AG04449 (cell line): Measurements from ENCODE around the gene EHHADH.
"Not testable (repeated sequence)": the region's sequence is repeated elsewhere in the genome, so short reads cannot be mapped to it uniquely, and the experiment has no call there.

ENCODE experiments used
- CTCF ChIA-PET: fragments of 350-600 bp; formaldehyde crosslinking; extraction: SDS; loops from one replicate; lab custom pipeline; 2021; ENCODE audit warnings: antibody characterized with exemption; lab: Yijun Ruan, JAX
- POLR2A ChIA-PET: fragments of 400-600, 350-600 bp; formaldehyde crosslinking; extraction: SDS; loops from one replicate; lab custom pipeline; 2020; ENCODE audit warnings: antibody characterized with exemption, inconsistent platforms; lab: Yijun Ruan, JAX
- DNase-seq: peaks from one replicate; pipeline ENCODE4 v3.0.0-alpha.2; 2010; ENCODE audit warnings: low read depth, low spot score
- H3K4me3 ChIP-seq: 2 replicates; pipeline ENCODE4 v1.5.1; 2011; ENCODE audit warnings: low read depth, mild to moderate bottlenecking, control low read depth, low read length
- TF ChIP-seq, protein P1 (sequence below): IDR thresholded peaks from one replicate; pipeline ENCODE4 v1.5.1; 2011; ENCODE audit warnings: mild to moderate bottlenecking, moderate library complexity, low read length, control low read depth, inconsistent platforms; ENCODE audit not compliant: insufficient read depth; ENCODE audit errors: missing control alignments

The EHHADH gene

DNA sequence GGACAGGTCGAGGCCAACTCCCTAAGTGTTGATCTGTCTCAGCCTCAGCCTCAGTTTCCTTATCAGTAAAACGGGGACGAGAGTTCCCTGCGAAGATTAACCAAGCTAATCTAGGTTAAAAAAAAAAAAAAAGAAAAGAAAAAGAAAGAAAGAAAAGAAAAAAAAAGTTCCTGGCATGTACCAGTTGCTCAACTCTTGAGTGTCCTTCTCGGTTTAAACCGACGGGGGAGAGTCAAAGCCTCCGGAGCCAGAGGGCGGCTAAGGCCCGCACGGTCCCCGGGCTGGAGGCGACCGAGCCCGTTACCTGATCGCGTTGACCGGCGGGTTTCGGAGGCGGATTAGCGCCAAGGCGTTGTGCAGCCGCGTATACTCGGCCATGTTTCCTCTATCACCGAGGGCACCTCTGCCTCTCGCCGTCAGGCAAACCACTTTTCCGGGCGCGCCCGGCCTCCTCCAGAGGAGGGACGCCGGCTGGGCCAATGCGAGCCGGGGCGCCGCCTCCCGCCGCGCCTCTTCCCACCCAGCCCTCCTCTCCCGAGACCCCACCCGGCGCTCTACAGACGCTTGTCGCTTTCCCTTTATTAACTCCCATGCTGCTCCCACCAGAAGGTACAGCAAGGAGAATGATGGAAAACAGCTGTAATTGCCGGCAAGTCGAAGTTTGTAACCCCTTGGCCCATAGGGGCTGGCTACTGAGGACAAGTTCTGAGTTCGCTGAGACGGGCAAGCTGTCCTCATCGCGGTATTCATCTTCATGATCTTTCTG, at the start of gene EHHADH:
Gene EHHADH, minus strand, starts transcription at position 405 of the 766 bp plus-strand sequence. Its CDS starts 27 bp downstream, at position 378.
- TF ChIP-seq, protein P1, sequence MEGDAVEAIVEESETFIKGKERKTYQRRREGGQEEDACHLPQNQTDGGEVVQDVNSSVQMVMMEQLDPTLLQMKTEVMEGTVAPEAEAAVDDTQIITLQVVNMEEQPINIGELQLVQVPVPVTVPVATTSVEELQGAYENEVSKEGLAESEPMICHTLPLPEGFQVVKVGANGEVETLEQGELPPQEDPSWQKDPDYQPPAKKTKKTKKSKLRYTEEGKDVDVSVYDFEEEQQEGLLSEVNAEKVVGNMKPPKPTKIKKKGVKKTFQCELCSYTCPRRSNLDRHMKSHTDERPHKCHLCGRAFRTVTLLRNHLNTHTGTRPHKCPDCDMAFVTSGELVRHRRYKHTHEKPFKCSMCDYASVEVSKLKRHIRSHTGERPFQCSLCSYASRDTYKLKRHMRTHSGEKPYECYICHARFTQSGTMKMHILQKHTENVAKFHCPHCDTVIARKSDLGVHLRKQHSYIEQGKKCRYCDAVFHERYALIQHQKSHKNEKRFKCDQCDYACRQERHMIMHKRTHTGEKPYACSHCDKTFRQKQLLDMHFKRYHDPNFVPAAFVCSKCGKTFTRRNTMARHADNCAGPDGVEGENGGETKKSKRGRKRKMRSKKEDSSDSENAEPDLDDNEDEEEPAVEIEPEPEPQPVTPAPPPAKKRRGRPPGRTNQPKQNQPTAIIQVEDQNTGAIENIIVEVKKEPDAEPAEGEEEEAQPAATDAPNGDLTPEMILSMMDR = no peak
- CTCF ChIA-PET = interaction anchor here (0.7 to 1.1 kb wide), 2 partner anchors 17 to 450 kb away, joined by 3 read pairs; no protein-coding TSS in a partner anchor
- POLR2A ChIA-PET = interaction anchor here (0.6 kb wide), 1 partner anchor 28 kb away, joined by 3 read pairs; no protein-coding TSS in a partner anchor
- no peak for DNase-seq
- H3K4me3 ChIP-seq = peak within 1 kb of the TSS; percentile 76

DNA sequence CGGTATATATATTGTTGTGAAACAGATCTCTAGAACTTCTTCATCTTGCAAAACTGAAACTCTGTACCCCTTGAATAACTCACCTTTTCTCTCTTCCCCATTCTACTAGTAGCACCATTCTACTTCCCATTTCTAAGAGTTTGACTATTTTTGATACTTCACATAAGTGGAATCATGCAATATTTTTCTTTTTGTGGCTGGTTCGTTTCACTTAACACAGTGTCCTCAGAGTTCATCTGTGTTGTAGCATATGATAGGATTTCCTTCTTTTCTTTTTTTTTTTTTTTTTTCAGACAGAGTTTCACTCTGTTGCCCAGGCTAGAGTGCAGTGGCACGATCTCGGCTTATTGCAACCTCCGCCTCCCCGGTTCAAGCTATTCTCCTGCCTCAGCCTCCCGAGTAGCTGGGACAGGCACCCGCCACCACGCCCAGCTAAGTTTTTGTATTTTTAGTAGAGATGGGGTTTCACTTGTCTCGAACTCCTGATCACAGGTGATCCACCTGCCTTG, 46.1 kb upstream of the EHHADH start:
- DNase-seq, CTCF ChIA-PET, POLR2A ChIA-PET, H3K4me3 ChIP-seq: not testable (repeated sequence)

DNA sequence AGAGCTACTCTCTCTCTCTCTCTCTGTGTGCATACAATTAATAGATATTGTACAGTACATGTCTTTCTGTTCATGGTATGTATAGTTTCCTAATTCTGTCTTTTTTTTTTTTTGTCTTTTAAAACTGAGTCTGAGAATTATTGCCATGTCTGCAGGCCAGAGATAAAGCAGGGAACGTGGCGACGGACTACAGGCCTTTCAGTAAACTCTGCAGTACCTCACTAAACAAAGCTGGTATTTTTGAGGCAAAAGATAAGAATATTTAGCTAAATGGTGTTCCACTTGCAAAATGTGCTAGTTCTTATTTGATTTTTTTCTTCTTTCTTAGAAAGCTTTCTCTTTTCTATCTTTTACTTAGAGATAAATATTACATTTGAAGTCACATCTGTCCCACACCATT, 44.0 kb upstream of the EHHADH start:
- no peak overlapping the region for H3K4me3 ChIP-seq
- POLR2A ChIA-PET = no interaction called here
- TF ChIP-seq, protein P1 = no peak
- CTCF ChIA-PET = interaction anchor here (1.0 kb wide), 1 partner anchor 10 kb away, joined by 6 read pairs; no protein-coding TSS in a partner anchor
- no peak for DNase-seq

DNA sequence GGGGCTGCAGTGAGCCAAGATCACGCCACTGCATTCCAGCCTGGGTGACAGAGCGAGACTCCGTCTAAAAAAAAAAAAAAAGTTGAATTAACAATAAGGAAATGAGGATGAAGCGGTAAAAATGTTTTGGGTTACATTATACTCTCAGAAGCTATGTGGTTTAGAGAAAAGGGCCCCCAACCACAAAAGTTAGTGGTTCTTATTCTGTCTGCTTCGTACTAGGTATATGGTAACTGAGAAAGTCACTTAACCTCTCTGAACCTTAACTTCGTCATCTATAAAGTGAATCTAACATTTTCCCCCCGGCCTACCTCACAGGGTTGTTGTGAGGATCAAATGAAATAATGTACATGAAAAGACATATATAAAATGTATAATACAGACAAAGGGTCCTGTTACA, 38.4 kb upstream of the EHHADH start:
- POLR2A ChIA-PET = no interaction called here

DNA sequence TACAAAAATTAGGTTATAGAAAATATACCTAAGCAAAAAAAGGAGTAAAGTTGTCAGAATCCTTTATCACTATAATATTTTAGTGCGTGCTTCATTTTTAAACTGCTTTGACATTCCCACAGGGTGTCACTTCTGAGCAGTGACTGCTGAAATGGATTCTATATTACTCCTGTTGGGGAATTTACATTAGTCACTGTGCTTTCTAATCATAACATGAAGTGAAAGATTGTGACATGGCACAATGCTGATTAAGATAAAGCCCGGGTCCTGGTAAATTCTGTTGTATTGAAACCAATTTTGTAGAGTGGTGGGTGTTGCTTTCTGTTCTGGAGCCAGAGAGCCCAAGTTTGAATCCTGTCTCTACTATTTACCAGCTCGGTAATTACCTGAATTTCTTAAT, 36.4 kb upstream of the EHHADH start:
- ChIA-PET CTCF (interaction anchor here (1.6 to 1.7 kb wide), 3 partner anchors 9 to 19 kb away, joined by 4 to 9 read pairs (median 6); no protein-coding TSS in a partner anchor), POLR2A (no interaction called here)
- H3K4me3 ChIP-seq = no peak overlapping the region
- TF ChIP-seq, protein P1 = no peak
- DNase-seq = no peak

More for the DNA sequence above, 38.4 kb upstream of the EHHADH start:
- no peak for DNase-seq
- CTCF ChIA-PET = interaction anchor here (0.7 to 1.2 kb wide), 2 partner anchors 11 kb away, joined by 3 read pairs; no protein-coding TSS in a partner anchor
- TF ChIP-seq, protein P1 = no peak
- no peak overlapping the region for H3K4me3 ChIP-seq

DNA sequence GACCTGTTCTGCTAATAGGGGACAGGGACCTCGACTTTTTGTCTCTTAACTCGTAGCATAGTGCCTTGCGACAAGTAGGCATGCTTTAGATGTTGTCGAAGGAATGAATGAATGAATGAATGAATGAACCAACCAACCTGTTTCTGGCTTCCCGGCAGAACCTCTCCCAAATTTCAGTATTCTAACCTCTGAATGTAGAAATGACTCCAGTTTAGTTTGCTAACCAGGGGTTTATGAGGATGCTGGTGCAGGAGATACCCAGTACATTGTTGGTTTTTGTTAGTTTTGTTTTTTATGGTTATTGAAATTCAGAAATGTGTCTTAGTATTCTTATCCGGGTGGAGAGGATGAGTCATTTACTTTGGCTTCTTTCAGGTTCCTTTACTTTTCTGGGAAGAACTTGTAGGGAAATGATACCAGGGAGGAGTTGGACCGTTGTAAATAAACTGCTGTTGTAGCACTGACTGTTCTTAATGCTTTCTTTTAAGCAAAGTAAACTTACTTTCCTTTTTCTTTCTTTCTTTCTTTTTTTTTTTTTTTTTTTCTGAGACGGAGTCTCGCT, 29.6 kb upstream of the EHHADH start:
- DNase-seq = no peak
- peak overlapping the region; percentile 96 for H3K4me3 ChIP-seq
- ChIA-PET CTCF (no interaction called here), POLR2A (no interaction called here)
- TF ChIP-seq, protein P1 = no peak
